Ovary (tissue), 9 donors: Measurements from ENCODE around the gene DYNC1LI1. TPM values are rescaled to one million over a fixed set of nuclear protein-coding genes. Genes with fewer than 3 reads are reported as not detected.

Source experiments
- DNase-seq, 5 donors: peaks; one replicate each; pipeline ENCODE4 v3.0.0-alpha.2; 2019 to 2020
- H3K27ac ChIP-seq, 2 donors: fragments of 200-600 bp; one replicate each; pipeline versions ENCODE4 v1.5.1 to v1.8.0; 2019 to 2022
- H3K27me3 ChIP-seq: fragments of 200-600 bp; one replicate; pipeline ENCODE4 v1.8.0; 2022
- H3K36me3 ChIP-seq: fragments of 200-600 bp; sonication (generic); one replicate; pipeline ENCODE4 v1.5.1; 2019
- H3K4me1 ChIP-seq: one replicate; pipeline ENCODE4 v1.8.1; 2013; ENCODE audit warnings: mild to moderate bottlenecking, moderate library complexity; ENCODE audit not compliant: insufficient read depth
- H3K4me3 ChIP-seq: fragments of 200-600 bp; sonication (generic); one replicate; pipeline ENCODE4 v1.5.1; 2017
- H3K9me3 ChIP-seq, 2 donors: fragments of 200-600 bp in 1 of 2; sonication (generic) in 1 of 2; one replicate each; pipeline versions ENCODE4 v1.5.1 to v1.8.1; 2013 to 2019; ENCODE audit warnings: mild to moderate bottlenecking in 1 of 2, moderate library complexity in 1 of 2
- EP300 ChIP-seq: sonication (generic); formaldehyde crosslinking; IDR thresholded peaks from one replicate; pipeline ENCODE4 v1.6.1; 2017; ENCODE audit warnings: antibody characterized with exemption
- POLR2A ChIP-seq: fragments of 450-650 bp; IDR thresholded peaks from one replicate; pipeline ENCODE4 v1.6.1; 2017; ENCODE audit warnings: antibody characterized with exemption, mild to moderate bottlenecking, moderate library complexity
- WGBS, 3 donors: extraction: QIAGEN DNeasy Blood & Tissue Kit in 1 of 3; methylation state at CpG; one replicate each; pipeline versions ENCODE4 v1.1.5 to v1.1.7; 2013 to 2017; 5-methylcytosine and 5-hydroxymethylcytosine counted together
- intact Hi-C, 4 donors: fragments of 100-400 bp; cut with DNase I; formaldehyde crosslinking; loops; one replicate each; pipeline versions ENCODE4 v1.11.0 to v1.15.1; 2022 to 2023
- polyA plus RNA-seq, 2 donors: library from polyadenylated mRNA; stranded (reverse); fragments of 200-250 nt in 1 of 2; fragments of 350-450 nt in 1 of 2; fragmentation: Illumina TruSeq in 1 of 2; extraction: RNeasy Lipid Tissue Mini Kit (QIAGEN cat#74804) in 1 of 2; gene quantifications; one replicate each; pipeline ENCODE4 v1.2.3, GENCODE V29; 2013 to 2014
- total RNA-seq, 7 donors: library from RNA; depleted of rRNA in 2 of 7; stranded (reverse); fragments of >200 nt in 2 of 7; fragmentation: NEBNext Ultra II Directional in 3 of 7; extraction: Animal tissue kit (Norgen Biotek cat#: 25700) in 3 of 7; gene quantifications; one replicate each; pipeline versions ENCODE4 v1.1.0 to v1.2.4, GENCODE V29; 2016 to 2023
- TF ChIP-seq, protein P1 (sequence below), 3 donors: fragments of 450-650 bp in 2 of 3; fragments of 200-600 bp in 1 of 3; IDR thresholded peaks; one replicate each; pipeline versions ENCODE4 v1.5.1 to v1.8.0; 2016 to 2022; ENCODE audit warnings: antibody characterized with exemption in 3 of 3, mild to moderate bottlenecking in 1 of 3
- donor health status: DM: no; HTN: no; CAD: no; lungs with moderate emphysema.
- donor health status: DM: no; HTN: no; CAD: no.
- donor health status: Bipolar disorder and iron deficiency.
- donor health status: DM: yes; HTN: yes; CAD: no.
- donor health status: DM: no; HTN: no; CAD: no.
- donor health status: DM: yes; HTN: yes; CAD: no.

DYNC1LI1 gene
- total and polyA plus RNA-seq, 9 donors: 21.0 to 37.8 (median 26.6) TPM

DNA sequence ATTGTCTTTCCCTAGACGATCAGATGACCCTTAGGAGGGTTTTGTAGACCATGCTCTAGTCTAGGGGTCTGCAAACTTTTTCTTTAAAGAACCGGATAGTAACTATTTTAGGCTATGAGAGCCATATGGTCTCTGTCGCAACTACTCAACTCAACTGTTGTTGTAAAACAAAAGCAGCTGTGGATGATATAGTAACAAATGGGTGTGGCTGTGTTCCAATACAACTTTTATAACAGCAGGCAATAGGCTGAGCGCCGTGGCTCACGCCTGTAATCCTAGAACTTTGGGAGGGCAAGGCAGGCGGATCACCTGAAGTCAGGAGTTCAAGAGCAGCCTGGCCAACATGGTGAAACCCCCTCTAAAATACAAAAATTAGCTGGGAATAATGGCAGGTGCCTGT is 61.9 kb downstream of the DYNC1LI1 start:
- H3K36me3 ChIP-seq: no peaks in the 10 kb centered on the region

DNA sequence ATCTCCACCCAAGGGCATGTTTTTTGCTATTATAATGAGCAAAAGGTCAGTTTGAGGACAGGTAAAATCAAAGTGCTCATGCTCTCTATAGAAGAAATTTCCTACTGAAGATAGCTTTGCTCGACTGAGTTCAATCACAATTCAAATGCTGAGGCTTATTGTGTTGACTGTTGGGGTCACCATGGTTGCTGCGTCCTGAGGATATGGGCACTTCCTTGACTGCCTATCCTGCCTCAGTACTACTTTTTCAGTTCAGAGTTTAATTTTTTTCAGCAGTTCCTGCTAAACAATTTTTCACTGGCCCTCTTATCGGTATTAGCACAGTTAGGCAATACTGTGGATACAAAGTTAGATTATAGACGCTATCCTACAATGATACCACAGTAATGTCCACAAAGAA is 64.2 kb downstream of the DYNC1LI1 start:
- no peak overlapping the region for H3K4me3 ChIP-seq
- H3K36me3 ChIP-seq: no peaks in the 10 kb centered on the region
- WGBS, 3 donors: 72 to 86% (median 82%) methylated on average over 4 of the region's 4 CpGs
- no peak for DNase-seq
- H3K27me3 ChIP-seq: no peaks in the 10 kb centered on the region
- intact Hi-C loops: loop anchor here in 2 of 4 donors (5.0 to 10.0 kb wide), 2 partner anchors 161 to 428 kb away; no protein-coding TSS in a partner anchor
- no peaks in the 10 kb centered on the region for H3K9me3 ChIP-seq
- no peak overlapping the region for H3K27ac ChIP-seq
- TF ChIP-seq, protein P1, sequence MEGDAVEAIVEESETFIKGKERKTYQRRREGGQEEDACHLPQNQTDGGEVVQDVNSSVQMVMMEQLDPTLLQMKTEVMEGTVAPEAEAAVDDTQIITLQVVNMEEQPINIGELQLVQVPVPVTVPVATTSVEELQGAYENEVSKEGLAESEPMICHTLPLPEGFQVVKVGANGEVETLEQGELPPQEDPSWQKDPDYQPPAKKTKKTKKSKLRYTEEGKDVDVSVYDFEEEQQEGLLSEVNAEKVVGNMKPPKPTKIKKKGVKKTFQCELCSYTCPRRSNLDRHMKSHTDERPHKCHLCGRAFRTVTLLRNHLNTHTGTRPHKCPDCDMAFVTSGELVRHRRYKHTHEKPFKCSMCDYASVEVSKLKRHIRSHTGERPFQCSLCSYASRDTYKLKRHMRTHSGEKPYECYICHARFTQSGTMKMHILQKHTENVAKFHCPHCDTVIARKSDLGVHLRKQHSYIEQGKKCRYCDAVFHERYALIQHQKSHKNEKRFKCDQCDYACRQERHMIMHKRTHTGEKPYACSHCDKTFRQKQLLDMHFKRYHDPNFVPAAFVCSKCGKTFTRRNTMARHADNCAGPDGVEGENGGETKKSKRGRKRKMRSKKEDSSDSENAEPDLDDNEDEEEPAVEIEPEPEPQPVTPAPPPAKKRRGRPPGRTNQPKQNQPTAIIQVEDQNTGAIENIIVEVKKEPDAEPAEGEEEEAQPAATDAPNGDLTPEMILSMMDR (IDR thresholded peaks at IDR 0.05): no peak
- TF ChIP-seq EP300: no peak
- TF ChIP-seq POLR2A: no peak
- no peaks in the 10 kb centered on the region for H3K4me1 ChIP-seq

More for the DNA sequence above, 61.9 kb downstream of the DYNC1LI1 start:
- Histone ChIP-seq H3K27me3 (no peaks in the 10 kb centered on the region), H3K9me3 (no peaks in the 10 kb centered on the region), H3K27ac (no peak overlapping the region), H3K4me1 (no peaks in the 10 kb centered on the region), H3K4me3 (no peak overlapping the region)
- DNase-seq: no peak
- intact Hi-C loops: loop anchor here in 2 of 4 donors (5.0 to 10.0 kb wide), 2 partner anchors 159 to 426 kb away; no protein-coding TSS in a partner anchor
- TF ChIP-seq, protein P1 (IDR thresholded peaks at IDR 0.05): no peak
- TF ChIP-seq POLR2A (no peak), EP300 (no peak)
- 18 to 42% (median 21%) methylated on average over 7 of the region's 7 CpGs for WGBS, 3 donors

DNA sequence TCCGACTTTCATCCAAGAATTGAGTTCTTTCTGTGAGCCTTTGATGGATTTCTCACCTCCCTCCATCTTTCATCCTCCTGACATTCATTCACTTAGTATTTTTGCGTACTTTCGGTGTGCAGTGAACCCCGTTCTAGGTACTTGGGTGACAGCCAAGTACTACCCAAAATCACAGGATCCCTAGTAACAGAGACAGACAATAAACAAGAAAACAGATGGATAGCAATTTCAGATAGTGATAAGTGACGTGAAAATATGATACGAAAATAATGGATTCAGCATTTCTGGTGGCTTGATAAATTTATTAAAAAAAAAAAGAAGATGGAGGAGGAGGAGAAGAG is 67.7 kb downstream of the DYNC1LI1 start:
- no peaks in the 10 kb centered on the region for H3K27me3 ChIP-seq
- intact Hi-C loops: loop anchor here in 1 of 4 donors (10.0 kb wide), 1 partner anchor 432 kb away; no protein-coding TSS in a partner anchor
- H3K27ac ChIP-seq: peak overlapping the region; percentile 58 to 83
- no peaks in the 10 kb centered on the region for H3K4me1 ChIP-seq
- no peak for DNase-seq
- H3K36me3 ChIP-seq: no peaks in the 10 kb centered on the region
- peak overlapping the region; percentile 79 for H3K4me3 ChIP-seq
- WGBS, 3 donors: 1% methylated on average over 6 of the region's 6 CpGs
- no peaks in the 10 kb centered on the region for H3K9me3 ChIP-seq
- TF ChIP-seq, protein P1 (IDR thresholded peaks at IDR 0.05): no peak
- TF ChIP-seq POLR2A (no peak), EP300 (no peak)

DNA sequence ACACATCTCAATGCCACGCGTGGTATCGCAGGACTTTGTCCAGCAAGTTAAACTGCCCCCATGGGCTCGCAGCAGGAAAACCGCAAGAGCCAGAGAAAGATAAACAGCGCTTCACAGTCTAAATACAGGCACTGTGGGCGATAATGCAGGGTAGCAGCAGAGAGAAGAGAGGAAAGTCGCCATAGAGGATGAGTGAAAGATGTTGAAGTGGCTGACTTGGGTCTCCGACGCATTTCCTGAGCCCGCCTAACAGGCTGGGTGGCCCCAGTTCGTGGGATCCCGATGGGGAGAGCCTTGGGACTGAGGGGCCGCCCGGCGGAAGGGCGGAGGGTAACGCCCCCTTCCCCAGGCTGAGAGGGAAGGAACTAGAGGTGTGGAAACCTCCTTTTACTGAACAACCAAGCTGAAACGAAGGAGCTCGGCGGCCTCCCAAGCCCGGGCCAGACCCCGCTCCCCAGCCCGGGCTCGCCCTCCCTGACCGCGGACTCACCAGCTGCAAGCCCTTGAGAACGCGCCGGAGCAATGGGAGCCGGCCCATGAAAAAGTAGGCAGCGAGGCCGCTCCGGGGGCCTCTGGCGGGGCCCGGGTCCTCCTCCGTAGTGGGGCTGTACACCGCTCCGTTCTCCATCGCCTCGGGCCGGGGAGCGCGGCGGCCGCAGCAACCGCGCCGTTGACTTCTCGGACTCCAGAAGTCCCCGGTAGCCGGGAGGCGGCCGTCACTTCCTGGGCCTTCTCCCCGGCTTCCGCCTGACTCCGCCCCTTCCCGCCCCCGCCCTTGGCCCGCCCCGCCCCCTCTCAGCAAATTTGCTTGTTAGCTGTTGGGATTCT is 68.3 kb downstream of the DYNC1LI1 start, which contains the start of gene CMTM6:
Gene CMTM6, minus strand, starts transcription at position 735 of the 828 bp plus-strand sequence. Its CDS starts 107 bp downstream, at position 628.
- intact Hi-C loops: loop anchor here in 1 of 4 donors (10.0 kb wide), 1 partner anchor 432 kb away; no protein-coding TSS in a partner anchor
- Histone ChIP-seq H3K4me3 (peak within 1 kb of the TSS; percentile 79), H3K9me3 (no peaks in the 10 kb centered on the region), H3K27ac (peak within 1 kb of the TSS; percentile 58 to 83), H3K27me3 (no peaks in the 10 kb centered on the region), H3K4me1 (no peaks in the 10 kb centered on the region), H3K36me3 (no peaks in the 10 kb centered on the region)
- 0 to 1% (median 0%) methylated on average over 56 to 61 of the region's 61 CpGs for WGBS, 3 donors
- TF ChIP-seq EP300 (no peak), POLR2A (peak; percentile 62)
- TF ChIP-seq, protein P1 (IDR thresholded peaks at IDR 0.05): no peak
- peak; percentile 78 to 86 (median 83) for DNase-seq
